CD4-positive, alpha-beta T cell treated with Interleukin-12 subunit alpha and Interleukin-12 subunit beta, for 1 hour (primary cell): ENCODE measurements around the gene TMEM131.

ENCODE experiments used
- DNase-seq: peaks from one replicate; pipeline ENCODE4 v3.0.0-alpha.2; 2020

TMEM131 gene

GRCh38 chr2:97754690-97755346 lies 240.9 kb downstream of the TMEM131 start:
- no peak for DNase-seq

GRCh38 chr2:97752342-97753334 lies 243.1 kb downstream of the TMEM131 start:
- no peak for DNase-seq

GRCh38 chr2:97751752-97752151 lies 244.0 kb downstream of the TMEM131 start:
- no peak for DNase-seq

- DNase-seq = no peak
These were observed 245.7 kb downstream of the TMEM131 start for GRCh38 chr2:97750017-97750416.

GRCh38 chr2:97749581-97749980 lies 246.2 kb downstream of the TMEM131 start:
- DNase-seq = no peak

GRCh38 chr2:97747716-97748115 lies 248.0 kb downstream of the TMEM131 start:
- DNase-seq = no peak

- peak; percentile 28 for DNase-seq
These were observed 248.5 kb downstream of the TMEM131 start for GRCh38 chr2:97747285-97747684.

- peak; percentile 62 for DNase-seq
These were observed 250.1 kb downstream of the TMEM131 start for GRCh38 chr2:97745474-97746174.

- DNase-seq = no peak
These were observed 251.8 kb downstream of the TMEM131 start for GRCh38 chr2:97743913-97744312.

GRCh38 chr2:97742381-97742847 lies 253.3 kb downstream of the TMEM131 start:
- DNase-seq = peak; percentile 44

- DNase-seq = no peak
These were observed 254.1 kb downstream of the TMEM131 start for GRCh38 chr2:97741686-97742085.

- no peak for DNase-seq
These were observed 254.5 kb downstream of the TMEM131 start for GRCh38 chr2:97741251-97741650.

- DNase-seq = peak; percentile 54
These were observed 255.1 kb downstream of the TMEM131 start for GRCh38 chr2:97740590-97741182.

GRCh38 chr2:97739893-97740245 lies 255.9 kb downstream of the TMEM131 start:
- no peak for DNase-seq

- DNase-seq = no peak
These were observed 256.5 kb downstream of the TMEM131 start for GRCh38 chr2:97739020-97739892.

- no peak for DNase-seq
These were observed 257.3 kb downstream of the TMEM131 start for GRCh38 chr2:97738179-97739019.

GRCh38 chr2:97737421-97738178 lies 258.1 kb downstream of the TMEM131 start:
- DNase-seq = no peak

- no peak for DNase-seq
These were observed 259.0 kb downstream of the TMEM131 start for GRCh38 chr2:97736608-97737330.

GRCh38 chr2:97736185-97736584 lies 259.6 kb downstream of the TMEM131 start:
- DNase-seq = no peak
